GM19372 (cell line): ENCODE measurements around the gene B4GALT1.
"Not testable (repeated sequence)": the region's sequence is repeated elsewhere in the genome, so short reads cannot be mapped to it uniquely, and the experiment has no call there.

Experiments used
- ATAC-seq: cut with Tn5 transposase; IDR thresholded peaks from one replicate; pipeline ENCODE4 v1.9.1; 2021; ENCODE audit warnings: mild to moderate bottlenecking, low read depth, moderate library complexity; ENCODE audit not compliant: unreplicated experiment

The B4GALT1 gene

GRCh38 chr9:33164138-33164809 lies 2.9 kb downstream of the B4GALT1 start:
- ATAC-seq, result no peak

- ATAC-seq, result no peak
Observed at GRCh38 chr9:33163433-33164137, 3.6 kb downstream of the B4GALT1 start.

GRCh38 chr9:33162721-33163311 lies 4.3 kb downstream of the B4GALT1 start:
- ATAC-seq, result no peak

GRCh38 chr9:33161589-33162132 lies 5.5 kb downstream of the B4GALT1 start:
- no peak for ATAC-seq

- ATAC-seq, result no peak
Observed at GRCh38 chr9:33161011-33161588, 6.0 kb downstream of the B4GALT1 start.

GRCh38 chr9:33160446-33160845 lies 6.7 kb downstream of the B4GALT1 start:
- not testable (repeated sequence) for ATAC-seq

- no peak for ATAC-seq
Observed at GRCh38 chr9:33159777-33160127, 7.4 kb downstream of the B4GALT1 start.

- no peak for ATAC-seq
Observed at GRCh38 chr9:33158843-33159776, 8.0 kb downstream of the B4GALT1 start.

- no peak for ATAC-seq
Observed at GRCh38 chr9:33157960-33158842, 8.9 kb downstream of the B4GALT1 start.

- no peak for ATAC-seq
Observed at GRCh38 chr9:33155393-33155792, 11.7 kb downstream of the B4GALT1 start.

- ATAC-seq, result no peak
Observed at GRCh38 chr9:33154371-33154770, 12.8 kb downstream of the B4GALT1 start.

GRCh38 chr9:33153666-33154065 lies 13.5 kb downstream of the B4GALT1 start:
- no peak for ATAC-seq

- no peak for ATAC-seq
Observed at GRCh38 chr9:33153001-33153400, 14.1 kb downstream of the B4GALT1 start.

GRCh38 chr9:33151601-33152000 lies 15.5 kb downstream of the B4GALT1 start:
- no peak for ATAC-seq

- no peak for ATAC-seq
Observed at GRCh38 chr9:33151007-33151557, 16.1 kb downstream of the B4GALT1 start.

- no peak for ATAC-seq
Observed at GRCh38 chr9:33148367-33149014, 18.6 kb downstream of the B4GALT1 start.

GRCh38 chr9:33147416-33148169 lies 19.5 kb downstream of the B4GALT1 start:
- no peak for ATAC-seq

GRCh38 chr9:33146298-33146697 lies 20.8 kb downstream of the B4GALT1 start:
- ATAC-seq, result no peak
